Esophagus muscularis mucosa (tissue), 4 donors: ENCODE results near the gene ENOPH1.

Experiments
- EP300 ChIP-seq: sonication (generic); formaldehyde crosslinking; IDR thresholded peaks from one replicate; pipeline ENCODE4 v1.6.1; 2017; ENCODE audit warnings: antibody characterized with exemption
- POLR2A ChIP-seq: fragments of 450-650 bp; IDR thresholded peaks from one replicate; pipeline ENCODE4 v1.6.1; 2017; ENCODE audit warnings: antibody characterized with exemption, moderate library complexity, mild to moderate bottlenecking, low read depth
- TF ChIP-seq, protein P1 (sequence below), 3 experiments: fragments of 200-600 bp in 2 of 3; fragments of 450-650 bp in 1 of 3; sonication (generic) in 2 of 3; IDR thresholded peaks; one replicate each; pipeline ENCODE4 v1.5.1; 2017 to 2019; ENCODE audit warnings: antibody characterized with exemption in 3 of 3, mild to moderate bottlenecking in 2 of 3, moderate library complexity in 1 of 3

DNA sequence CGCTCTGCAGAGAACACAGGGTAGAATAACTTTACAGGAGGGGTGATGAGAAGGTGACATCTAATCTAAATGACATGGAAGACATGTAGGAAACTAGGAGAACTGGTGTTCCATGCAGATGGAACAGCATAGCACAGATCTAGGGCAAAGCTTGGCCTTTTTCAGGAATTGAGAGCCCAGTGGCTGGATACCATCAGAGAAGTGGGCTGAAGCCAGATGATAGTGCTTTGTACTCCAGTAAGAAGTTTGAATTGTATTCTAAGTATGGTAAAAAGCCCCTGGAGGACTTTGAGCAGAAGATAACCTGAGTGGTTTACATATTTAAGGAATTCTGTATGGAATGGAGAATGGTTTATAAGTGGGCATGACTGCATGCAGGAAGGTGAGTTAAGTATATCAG lies 32.8 kb downstream of the ENOPH1 start:
- TF ChIP-seq POLR2A: no peak
- no peak for TF ChIP-seq EP300
- TF ChIP-seq, protein P1, sequence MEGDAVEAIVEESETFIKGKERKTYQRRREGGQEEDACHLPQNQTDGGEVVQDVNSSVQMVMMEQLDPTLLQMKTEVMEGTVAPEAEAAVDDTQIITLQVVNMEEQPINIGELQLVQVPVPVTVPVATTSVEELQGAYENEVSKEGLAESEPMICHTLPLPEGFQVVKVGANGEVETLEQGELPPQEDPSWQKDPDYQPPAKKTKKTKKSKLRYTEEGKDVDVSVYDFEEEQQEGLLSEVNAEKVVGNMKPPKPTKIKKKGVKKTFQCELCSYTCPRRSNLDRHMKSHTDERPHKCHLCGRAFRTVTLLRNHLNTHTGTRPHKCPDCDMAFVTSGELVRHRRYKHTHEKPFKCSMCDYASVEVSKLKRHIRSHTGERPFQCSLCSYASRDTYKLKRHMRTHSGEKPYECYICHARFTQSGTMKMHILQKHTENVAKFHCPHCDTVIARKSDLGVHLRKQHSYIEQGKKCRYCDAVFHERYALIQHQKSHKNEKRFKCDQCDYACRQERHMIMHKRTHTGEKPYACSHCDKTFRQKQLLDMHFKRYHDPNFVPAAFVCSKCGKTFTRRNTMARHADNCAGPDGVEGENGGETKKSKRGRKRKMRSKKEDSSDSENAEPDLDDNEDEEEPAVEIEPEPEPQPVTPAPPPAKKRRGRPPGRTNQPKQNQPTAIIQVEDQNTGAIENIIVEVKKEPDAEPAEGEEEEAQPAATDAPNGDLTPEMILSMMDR (IDR thresholded peaks at IDR 0.05): no peak
